Keratinocyte (primary cell): ENCODE results near the gene ACSS1. TPM values are rescaled to one million over a fixed set of nuclear protein-coding genes. Genes with fewer than 3 reads are reported as not detected.

ENCODE experiments used
- DNase-seq: peaks from one replicate; pipeline ENCODE4 v3.0.0-alpha.2; 2011; ENCODE audit warnings: low read depth, missing footprints, low spot score
- FAIRE-seq: peaks from 2 replicates; lab custom pipeline; 2011; peaks lifted over from hg19 to GRCh38; lab: Jason Lieb, UNC
- H2AFZ ChIP-seq: 2 replicates; pipeline ENCODE4 v1.6.0; 2012; ENCODE audit warnings: low read length, control low read depth, inconsistent platforms; ENCODE audit not compliant: control insufficient read depth
- H3K27ac ChIP-seq: 2 replicates; pipeline ENCODE4 v1.5.1; 2011; ENCODE audit warnings: low read length; ENCODE audit not compliant: control insufficient read depth, insufficient read depth
- H3K27me3 ChIP-seq: 3 replicates; pipeline ENCODE4 v1.6.0; 2011; ENCODE audit warnings: low read length; ENCODE audit not compliant: control insufficient read depth, insufficient read depth; ENCODE audit errors: extremely low read depth
- H3K36me3 ChIP-seq, 2 experiments: 2 replicates in 1 of 2; 3 replicates in 1 of 2; pipeline ENCODE4 v1.5.1; 2011; ENCODE audit warnings: low read length in 2 of 2, mild to moderate bottlenecking in 1 of 2; ENCODE audit not compliant: control insufficient read depth in 2 of 2, insufficient read depth in 2 of 2; ENCODE audit errors: extremely low read depth in 1 of 2
- H3K4me1 ChIP-seq: 3 replicates; pipeline ENCODE4 v1.5.1; 2011; ENCODE audit warnings: low read length; ENCODE audit not compliant: control insufficient read depth, insufficient read depth; ENCODE audit errors: extremely low read depth
- H3K4me2 ChIP-seq: 3 replicates; pipeline ENCODE4 v1.6.0; 2011; ENCODE audit warnings: low read depth, low read length; ENCODE audit not compliant: control insufficient read depth, insufficient read depth; ENCODE audit errors: extremely low read depth
- H3K4me3 ChIP-seq, 3 experiments: fragments of 200-600 bp in 1 of 3; sonication (generic) in 1 of 3; 2 replicates in 2 of 3; 3 replicates in 1 of 3; pipeline ENCODE4 v1.5.1; 2011 to 2016; ENCODE audit warnings: low read length in 3 of 3, mild to moderate bottlenecking in 3 of 3, control low read depth in 2 of 3, inconsistent platforms in 1 of 3, low read depth in 1 of 3, mixed read lengths in 1 of 3, mixed run types in 1 of 3, moderate library complexity in 1 of 3; ENCODE audit not compliant: control insufficient read depth in 2 of 3, insufficient read depth in 2 of 3; ENCODE audit errors: extremely low read depth in 1 of 3
- H3K79me2 ChIP-seq: 2 replicates; pipeline ENCODE4 v1.6.0; 2012; ENCODE audit warnings: low read length; ENCODE audit not compliant: control insufficient read depth, insufficient read depth
- H3K9ac ChIP-seq: 3 replicates; pipeline ENCODE4 v1.6.0; 2011; ENCODE audit warnings: low read length; ENCODE audit not compliant: control insufficient read depth, insufficient read depth; ENCODE audit errors: extremely low read depth
- H3K9me1 ChIP-seq: 3 replicates; pipeline ENCODE4 v1.6.0; 2011; ENCODE audit warnings: low read length; ENCODE audit not compliant: control insufficient read depth, insufficient read depth; ENCODE audit errors: extremely low read depth
- H3K9me3 ChIP-seq: 2 replicates; pipeline ENCODE4 v1.5.1; 2012; ENCODE audit warnings: low read depth, low read length; ENCODE audit not compliant: control insufficient read depth
- H4K20me1 ChIP-seq: 3 replicates; pipeline ENCODE4 v1.6.0; 2011; ENCODE audit warnings: low read length; ENCODE audit not compliant: control insufficient read depth, insufficient read depth; ENCODE audit errors: extremely low read depth
- EZH2 ChIP-seq: IDR thresholded peaks from one replicate; pipeline ENCODE4 v1.6.1; 2012; ENCODE audit warnings: inconsistent platforms, mild to moderate bottlenecking, low read length, moderate library complexity
- dilution Hi-C: fragments of 300-500 bp; cut with MboI; formaldehyde crosslinking; loops from one replicate; pipeline ENCODE4 v1.7.0; 2020; ENCODE audit warnings: low sequenced_read_pairs; ENCODE audit not compliant: extremely low pct_ligation_motif_present
- polyA plus RNA-seq, 5 experiments: library from polyadenylated mRNA; depleted of rRNA in 3 of 5; stranded (reverse) in 3 of 5; stranded (forward) in 1 of 5; unstranded in 1 of 5; fragments of >200 nt; gene quantifications; 1 replicate in 1 of 5; 2 replicates in 3 of 5; 3 replicates in 1 of 5; pipeline versions ENCODE4 v1.2.1 to v1.2.3, GENCODE V29; 2011 to 2012; ENCODE audit warnings: missing spikeins in 2 of 5, low read depth in 1 of 5, low replicate concordance in 1 of 5
- TF ChIP-seq, protein P1 (sequence below), 3 experiments: IDR thresholded peaks in 1 of 3; conservative IDR thresholded peaks in 1 of 3; optimal IDR thresholded peaks in 1 of 3; 2 replicates in 2 of 3; 3 replicates in 1 of 3; pipeline versions ENCODE3 to v1.5.1; 2011; ENCODE audit warnings: low read length in 3 of 3, mild to moderate bottlenecking in 3 of 3, moderate library complexity in 2 of 3, control low read depth in 1 of 3, inconsistent platforms in 1 of 3; ENCODE audit not compliant: insufficient read depth in 2 of 3; ENCODE audit errors: extremely low read depth in 1 of 3

ACSS1 gene
- polyA plus RNA-seq, 1 donor (not counting 4 experiments of a cell fraction or from before 2014, with no cell fraction given) = 1.5 TPM

DNA sequence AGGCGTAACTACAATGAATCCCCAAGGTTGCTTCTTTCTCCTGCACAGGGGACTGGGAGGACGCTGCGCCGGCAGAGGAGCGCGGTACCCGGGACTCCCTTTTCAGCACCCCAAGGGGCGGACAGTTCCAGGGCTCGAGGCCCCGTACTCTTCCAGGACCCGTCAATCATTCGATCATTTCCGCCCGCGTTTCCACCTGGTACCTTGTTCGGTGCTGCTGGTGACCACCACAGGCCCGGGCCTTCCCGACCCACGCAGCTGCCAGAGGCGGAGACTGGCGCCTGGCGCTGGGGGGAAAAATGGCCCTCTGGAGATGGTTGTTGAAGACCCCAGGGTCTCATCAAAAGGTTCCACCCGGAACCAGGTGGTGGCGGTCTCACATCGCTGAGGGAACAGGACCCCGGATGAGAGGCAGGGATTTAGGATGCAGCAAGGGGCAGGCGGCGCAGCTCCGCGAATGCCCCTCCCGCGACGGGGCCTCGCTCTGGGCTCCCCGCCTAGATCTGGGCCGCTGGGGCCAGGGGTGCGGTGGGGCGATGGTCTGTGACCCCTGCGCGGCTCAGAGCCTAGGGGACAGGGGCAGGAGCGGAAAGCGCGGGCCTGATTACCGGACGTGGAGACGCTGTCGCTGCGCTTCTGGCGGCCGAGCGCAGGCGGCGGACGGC lies 23.3 kb upstream of the ACSS1 start:
- FAIRE-seq = no peak
- H3K36me3 ChIP-seq = no peaks in the 10 kb centered on the region
- H2AFZ ChIP-seq = no peak overlapping the region
- dilution Hi-C loops = no loop called here
- TF ChIP-seq, protein P1, sequence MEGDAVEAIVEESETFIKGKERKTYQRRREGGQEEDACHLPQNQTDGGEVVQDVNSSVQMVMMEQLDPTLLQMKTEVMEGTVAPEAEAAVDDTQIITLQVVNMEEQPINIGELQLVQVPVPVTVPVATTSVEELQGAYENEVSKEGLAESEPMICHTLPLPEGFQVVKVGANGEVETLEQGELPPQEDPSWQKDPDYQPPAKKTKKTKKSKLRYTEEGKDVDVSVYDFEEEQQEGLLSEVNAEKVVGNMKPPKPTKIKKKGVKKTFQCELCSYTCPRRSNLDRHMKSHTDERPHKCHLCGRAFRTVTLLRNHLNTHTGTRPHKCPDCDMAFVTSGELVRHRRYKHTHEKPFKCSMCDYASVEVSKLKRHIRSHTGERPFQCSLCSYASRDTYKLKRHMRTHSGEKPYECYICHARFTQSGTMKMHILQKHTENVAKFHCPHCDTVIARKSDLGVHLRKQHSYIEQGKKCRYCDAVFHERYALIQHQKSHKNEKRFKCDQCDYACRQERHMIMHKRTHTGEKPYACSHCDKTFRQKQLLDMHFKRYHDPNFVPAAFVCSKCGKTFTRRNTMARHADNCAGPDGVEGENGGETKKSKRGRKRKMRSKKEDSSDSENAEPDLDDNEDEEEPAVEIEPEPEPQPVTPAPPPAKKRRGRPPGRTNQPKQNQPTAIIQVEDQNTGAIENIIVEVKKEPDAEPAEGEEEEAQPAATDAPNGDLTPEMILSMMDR (optimal IDR thresholded peaks at IDR 0.05 in 1 of 3, IDR thresholded peaks at IDR 0.05 in 1 of 3, conservative IDR thresholded peaks at IDR 0.05 in 1 of 3; ENCODE audit: extremely low read depth in 1 of 3, insufficient read depth in 2 of 3, low read length in 3 of 3) = no peak
- TF ChIP-seq EZH2 = peak; percentile 91
- H3K4me3 ChIP-seq = no peak overlapping the region
- H3K9ac ChIP-seq = no peak overlapping the region
- H3K27me3 ChIP-seq = peaks cover 95% of the 10 kb centered on the region
- no peaks in the 10 kb centered on the region for H3K9me1 ChIP-seq
- H3K79me2 ChIP-seq = no peaks in the 10 kb centered on the region
- no peaks in the 10 kb centered on the region for H3K9me3 ChIP-seq
- no peak overlapping the region for H3K27ac ChIP-seq
- H4K20me1 ChIP-seq = no peaks in the 10 kb centered on the region
- DNase-seq = no peak
- no peak overlapping the region for H3K4me2 ChIP-seq
- peaks cover 8% of the 10 kb centered on the region for H3K4me1 ChIP-seq

DNA sequence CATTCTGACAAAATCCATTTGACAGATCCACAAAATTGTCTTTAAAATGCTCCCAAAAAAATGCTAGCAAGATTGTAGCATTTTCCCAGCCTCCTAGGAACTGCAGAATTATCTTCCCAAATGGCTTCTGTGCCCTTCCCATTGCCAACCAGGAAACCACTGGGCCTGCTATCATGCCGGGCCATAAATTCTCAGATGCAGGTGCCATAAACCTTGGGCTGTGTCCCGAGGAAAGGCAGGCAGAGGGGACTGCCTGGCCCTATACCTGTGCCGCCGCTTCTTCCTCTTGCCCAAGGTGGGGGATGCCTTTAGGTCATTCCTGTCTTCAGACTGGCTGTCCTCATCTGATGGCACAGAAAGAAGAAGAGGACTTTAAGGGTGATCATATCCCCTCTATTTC lies 21.2 kb upstream of the ACSS1 start:
- Histone ChIP-seq H3K9me3 (no peaks in the 10 kb centered on the region), H3K79me2 (no peaks in the 10 kb centered on the region), H3K9ac (no peak overlapping the region), H3K4me1 (peaks cover 8% of the 10 kb centered on the region), H3K4me2 (no peak overlapping the region), H3K9me1 (no peaks in the 10 kb centered on the region), H3K27me3 (peaks cover 89% of the 10 kb centered on the region), H3K27ac (no peak overlapping the region), H3K36me3 (no peaks in the 10 kb centered on the region), H4K20me1 (no peaks in the 10 kb centered on the region), H3K4me3 (no peak overlapping the region), H2AFZ (no peak overlapping the region)
- TF ChIP-seq, protein P1 (optimal IDR thresholded peaks at IDR 0.05 in 1 of 3, IDR thresholded peaks at IDR 0.05 in 1 of 3, conservative IDR thresholded peaks at IDR 0.05 in 1 of 3; ENCODE audit: extremely low read depth in 1 of 3, insufficient read depth in 2 of 3, low read length in 3 of 3) = no peak
- TF ChIP-seq EZH2 = peak; percentile 11
- DNase-seq = no peak
- dilution Hi-C loops = no loop called here
- no peak for FAIRE-seq
